VCaP (cell line): ENCODE results near the gene KCNMA1.
A peak's percentile ranks its signal among the peaks of the same experiment; 100 is the strongest.

Experiments
- H3K27ac ChIP-seq: fragments of 450-650 bp; 2 replicates; pipeline ENCODE4 v1.5.1; 2017
- TF ChIP-seq, protein P1 (sequence below): fragments of 450-650 bp; conservative IDR thresholded peaks from 2 replicates; pipeline ENCODE4 v1.5.1; 2017; ENCODE audit warnings: mild to moderate bottlenecking, moderate library complexity

The KCNMA1 gene

DNA sequence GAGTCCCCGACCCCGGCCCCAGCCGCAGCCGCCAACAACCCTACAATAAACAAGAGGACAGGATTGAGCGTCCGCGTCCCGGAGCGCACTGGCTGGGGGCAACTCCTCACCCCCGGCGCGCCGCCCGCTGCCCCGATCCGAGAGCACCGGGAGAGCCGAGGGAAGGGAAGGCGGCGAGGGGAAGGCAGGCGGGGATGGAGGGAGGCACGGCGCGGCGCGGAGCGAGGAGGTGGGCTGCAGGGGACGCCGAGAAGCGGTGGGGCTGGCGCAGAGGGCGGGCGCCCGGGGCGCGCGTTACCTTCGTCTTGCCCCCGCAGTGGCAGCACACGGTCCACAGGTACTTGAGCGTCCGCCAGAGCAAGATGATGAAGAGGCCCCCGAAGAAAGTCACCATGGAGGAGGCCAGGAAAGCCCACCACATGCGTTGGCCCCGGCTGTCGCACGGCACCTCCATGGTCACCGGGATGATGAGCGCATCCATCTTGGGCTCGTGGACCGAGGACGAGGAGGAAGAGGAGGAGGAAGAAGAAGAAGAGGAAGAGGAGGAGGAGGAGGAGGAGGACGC is 559 bp downstream of the KCNMA1 start:
- TF ChIP-seq, protein P1, sequence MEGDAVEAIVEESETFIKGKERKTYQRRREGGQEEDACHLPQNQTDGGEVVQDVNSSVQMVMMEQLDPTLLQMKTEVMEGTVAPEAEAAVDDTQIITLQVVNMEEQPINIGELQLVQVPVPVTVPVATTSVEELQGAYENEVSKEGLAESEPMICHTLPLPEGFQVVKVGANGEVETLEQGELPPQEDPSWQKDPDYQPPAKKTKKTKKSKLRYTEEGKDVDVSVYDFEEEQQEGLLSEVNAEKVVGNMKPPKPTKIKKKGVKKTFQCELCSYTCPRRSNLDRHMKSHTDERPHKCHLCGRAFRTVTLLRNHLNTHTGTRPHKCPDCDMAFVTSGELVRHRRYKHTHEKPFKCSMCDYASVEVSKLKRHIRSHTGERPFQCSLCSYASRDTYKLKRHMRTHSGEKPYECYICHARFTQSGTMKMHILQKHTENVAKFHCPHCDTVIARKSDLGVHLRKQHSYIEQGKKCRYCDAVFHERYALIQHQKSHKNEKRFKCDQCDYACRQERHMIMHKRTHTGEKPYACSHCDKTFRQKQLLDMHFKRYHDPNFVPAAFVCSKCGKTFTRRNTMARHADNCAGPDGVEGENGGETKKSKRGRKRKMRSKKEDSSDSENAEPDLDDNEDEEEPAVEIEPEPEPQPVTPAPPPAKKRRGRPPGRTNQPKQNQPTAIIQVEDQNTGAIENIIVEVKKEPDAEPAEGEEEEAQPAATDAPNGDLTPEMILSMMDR: no peak
- peak overlapping the region; percentile 48; the same call in 1 of the 2 replicates for H3K27ac ChIP-seq

DNA sequence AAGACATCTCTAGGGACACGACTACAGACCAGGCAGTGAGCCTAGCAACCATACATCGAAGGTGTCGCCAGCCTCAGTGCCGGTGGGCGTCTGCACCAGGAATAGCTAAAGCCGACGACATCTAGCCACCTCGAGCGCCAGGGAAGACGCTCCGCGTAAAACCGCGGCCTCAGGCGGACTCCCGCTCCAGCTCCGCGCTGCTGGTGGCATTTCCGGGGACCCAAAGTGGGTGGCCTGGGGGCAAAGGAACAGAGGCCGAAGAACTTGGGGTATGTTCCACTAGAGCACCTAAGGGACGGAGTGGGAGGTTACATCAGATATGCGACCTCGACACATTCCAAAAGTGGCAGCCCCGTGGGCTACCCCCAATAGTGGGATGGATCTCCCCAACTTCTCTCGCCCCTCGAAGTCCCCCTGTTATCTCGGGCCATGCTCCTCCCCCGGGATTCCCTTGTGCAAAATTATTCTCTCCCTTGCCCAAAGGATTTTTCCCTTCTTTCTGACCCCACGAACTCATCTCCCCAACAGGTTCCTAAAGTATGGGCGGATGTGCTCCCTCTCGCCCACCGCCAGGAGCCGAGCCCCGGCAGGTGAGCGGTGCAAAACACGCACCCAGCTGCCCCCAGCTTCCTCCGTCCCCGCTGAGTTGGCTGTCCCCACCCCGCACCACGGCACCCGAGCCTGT is 1.2 kb downstream of the KCNMA1 start:
- H3K27ac ChIP-seq: peak overlapping the region; percentile 48; the same call in 1 of the 2 replicates

DNA sequence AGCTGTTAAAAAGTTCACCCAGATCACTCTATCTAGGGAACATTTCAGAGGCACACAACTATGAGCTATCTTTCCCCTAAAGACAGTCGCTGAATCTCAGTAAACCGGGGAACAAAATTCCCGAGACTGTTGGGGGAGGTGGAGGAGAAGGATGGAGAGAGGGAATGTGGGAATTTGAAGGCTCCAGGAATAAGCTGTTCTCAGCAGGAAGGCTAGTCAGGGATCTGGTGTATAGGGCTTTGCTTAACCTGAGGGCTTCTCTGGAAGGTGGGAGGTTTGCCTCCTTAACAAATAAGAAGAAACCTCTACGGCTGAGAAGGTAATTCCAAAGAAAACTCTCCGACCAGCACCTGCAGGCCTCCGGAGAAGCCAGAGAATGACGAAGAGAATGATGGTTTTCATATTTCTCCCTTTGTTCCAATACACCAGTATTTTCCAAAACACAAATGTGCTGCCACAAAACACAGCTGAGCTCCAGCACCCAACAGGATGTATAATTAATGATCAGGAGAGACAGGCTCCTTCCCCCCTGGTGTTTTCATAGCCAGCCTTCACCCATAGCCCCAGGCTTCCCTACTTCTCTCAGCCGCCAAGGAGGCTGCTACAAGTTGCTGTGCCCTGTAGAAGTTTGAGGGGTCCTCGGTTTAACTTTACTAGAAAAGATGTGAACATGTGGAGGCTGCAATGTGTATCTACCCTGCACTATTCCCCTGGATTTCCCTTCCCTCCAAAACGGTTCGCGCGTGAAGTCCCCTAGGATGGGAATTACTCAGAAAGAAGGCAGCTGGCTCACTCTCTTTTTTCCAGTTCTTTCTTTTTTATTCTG is 2.0 kb downstream of the KCNMA1 start:
- TF ChIP-seq, protein P1: no peak
- H3K27ac ChIP-seq: peak overlapping the region; percentile 48; the same call in 1 of the 2 replicates

More for the DNA sequence above, 1.2 kb downstream of the KCNMA1 start:
- TF ChIP-seq, protein P1: no peak

DNA sequence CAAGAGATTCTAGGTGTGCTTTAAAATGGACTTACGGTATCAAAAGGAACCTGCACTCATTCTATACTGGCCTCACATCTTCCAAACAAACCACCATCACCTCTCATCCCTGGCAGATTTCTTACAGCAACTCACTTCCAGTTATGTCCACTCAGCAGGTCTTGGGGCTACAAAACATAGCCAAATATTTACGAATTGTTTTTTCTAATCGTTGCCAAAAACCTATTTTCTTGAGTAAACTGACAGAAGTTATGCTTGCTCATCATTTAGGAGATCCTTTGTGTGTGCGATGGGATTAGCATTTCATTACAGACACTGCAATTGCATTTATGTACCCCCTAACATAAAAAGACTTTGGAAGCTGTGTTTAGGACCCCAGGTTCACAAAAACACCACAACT is 2.7 kb downstream of the KCNMA1 start:
- TF ChIP-seq, protein P1: no peak
- H3K27ac ChIP-seq: no peak overlapping the region

DNA sequence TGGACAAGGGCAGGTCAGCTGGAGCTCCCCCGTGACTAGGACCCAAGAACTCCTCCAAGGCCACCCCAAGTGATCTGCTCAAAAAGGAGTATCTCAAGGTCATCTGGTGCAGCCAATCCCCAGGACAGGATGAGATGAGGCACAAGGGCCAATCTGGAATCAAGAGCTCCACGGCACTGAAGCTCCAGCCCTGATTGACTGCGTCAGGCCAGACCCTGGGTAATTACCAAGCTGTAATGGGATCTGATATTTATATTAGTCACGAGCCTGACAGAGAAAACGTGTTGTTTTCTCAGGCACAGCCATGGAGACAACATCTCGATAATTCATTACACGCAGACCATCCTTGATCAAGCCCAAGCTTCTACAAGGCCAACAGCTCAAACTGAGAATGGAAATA is 4.2 kb downstream of the KCNMA1 start:
- H3K27ac ChIP-seq: no peak overlapping the region
- TF ChIP-seq, protein P1: no peak

DNA sequence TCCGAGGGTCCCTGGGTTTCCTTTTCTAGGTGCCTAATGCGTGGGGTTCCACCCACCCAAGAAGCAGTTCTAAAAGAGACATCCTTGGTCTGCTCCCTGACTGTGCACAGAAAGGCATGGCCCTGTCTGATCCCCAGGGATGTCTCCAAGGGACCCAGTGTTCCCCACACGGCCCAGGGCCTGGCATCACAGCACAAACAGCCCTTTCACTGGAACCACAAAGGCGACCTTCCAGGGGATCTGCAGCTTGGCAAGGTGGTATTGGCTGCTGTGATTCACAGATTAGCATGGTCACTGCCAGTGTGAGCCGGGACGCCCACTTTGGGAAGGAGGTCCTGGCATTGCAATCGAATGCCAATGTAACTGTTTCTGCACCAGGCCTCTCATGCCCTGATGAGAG is 6.4 kb downstream of the KCNMA1 start:
- TF ChIP-seq, protein P1: no peak
- no peak overlapping the region for H3K27ac ChIP-seq

DNA sequence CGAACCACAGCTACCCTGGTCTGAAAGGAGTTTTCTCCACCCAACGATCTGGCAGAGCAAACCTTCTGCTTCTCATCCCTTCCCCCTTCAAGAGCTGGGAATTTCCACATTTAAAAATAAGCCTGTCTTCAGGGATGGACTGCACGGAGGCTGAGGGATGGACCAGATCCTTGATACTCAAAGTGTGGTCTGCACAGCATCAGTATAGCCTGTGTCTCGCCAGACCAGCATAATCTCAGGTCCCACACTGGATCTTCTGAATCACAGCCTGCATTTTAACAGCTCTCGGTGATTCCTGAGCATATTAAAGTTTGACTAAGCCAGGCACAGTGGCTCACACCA is 7.1 kb downstream of the KCNMA1 start:
- TF ChIP-seq, protein P1: no peak
- no peak overlapping the region for H3K27ac ChIP-seq
